Liver (tissue), 9 donors: ENCODE data around the gene ADAMTS4. TPM values are rescaled to one million over a fixed set of nuclear protein-coding genes. Genes with fewer than 3 reads are reported as not detected.

Experiments used
- DNase-seq: peaks from one replicate; pipeline ENCODE4 v3.0.0-alpha.2; 2017; ENCODE audit warnings: low spot score
- H3K27ac ChIP-seq, 2 donors: one replicate each; pipeline ENCODE4 v1.7.0; 2013; ENCODE audit warnings: inconsistent platforms in 2 of 2, low read length in 2 of 2, control low read depth in 1 of 2, low read depth in 1 of 2, mild to moderate bottlenecking in 1 of 2
- H3K27me3 ChIP-seq, 4 donors: one replicate each; pipeline versions ENCODE4 v1.6.1 to v1.7.0; 2013; ENCODE audit warnings: low read length in 3 of 4, inconsistent platforms in 1 of 4, mild to moderate bottlenecking in 1 of 4, moderate library complexity in 1 of 4; ENCODE audit not compliant: control insufficient read depth in 4 of 4, insufficient read depth in 4 of 4
- H3K36me3 ChIP-seq, 4 donors: one replicate each; pipeline versions ENCODE4 v1.6.1 to v1.7.0; 2013; ENCODE audit warnings: low read length in 3 of 4, mild to moderate bottlenecking in 3 of 4, low read depth in 1 of 4, moderate library complexity in 1 of 4; ENCODE audit not compliant: control insufficient read depth in 4 of 4, insufficient read depth in 3 of 4
- H3K4me1 ChIP-seq, 4 donors: one replicate each; pipeline versions ENCODE4 v1.6.1 to v1.7.0; 2013; ENCODE audit warnings: low read length in 3 of 4, mild to moderate bottlenecking in 3 of 4, moderate library complexity in 1 of 4; ENCODE audit not compliant: control insufficient read depth in 4 of 4, insufficient read depth in 4 of 4
- H3K4me3 ChIP-seq, 3 donors: one replicate each; pipeline versions ENCODE4 v1.6.1 to v1.7.0; 2013; ENCODE audit warnings: low read length in 3 of 3, control low read depth in 1 of 3, low read depth in 1 of 3, mild to moderate bottlenecking in 1 of 3
- H3K9ac ChIP-seq, 2 donors: one replicate each; pipeline ENCODE4 v1.7.0; 2013; ENCODE audit warnings: low read length in 2 of 2, mild to moderate bottlenecking in 2 of 2, moderate library complexity in 2 of 2, control low read depth in 1 of 2, low read depth in 1 of 2
- H3K9me3 ChIP-seq, 4 donors: one replicate each; pipeline versions ENCODE4 v1.6.1 to v1.7.0; 2013; ENCODE audit warnings: low read length in 3 of 4; ENCODE audit not compliant: control insufficient read depth in 4 of 4
- EGR1 ChIP-seq, 2 donors: IDR thresholded peaks; 2 replicates each; pipeline ENCODE4 v1.6.1; 2016 to 2018; ENCODE audit warnings: antibody characterized with exemption in 2 of 2, low read depth in 2 of 2
- FOXA1 ChIP-seq: IDR thresholded peaks from 2 replicates; pipeline ENCODE4 v1.6.1; 2016; ENCODE audit warnings: antibody characterized with exemption
- FOXA2 ChIP-seq: IDR thresholded peaks from 2 replicates; pipeline ENCODE4 v1.6.1; 2016; ENCODE audit warnings: antibody characterized with exemption
- GABPA ChIP-seq, 2 donors: IDR thresholded peaks in 1 of 2; conservative IDR thresholded peaks in 1 of 2; 2 replicates each; pipeline ENCODE4 v1.6.1; 2016; ENCODE audit warnings: antibody characterized with exemption in 2 of 2, mild to moderate bottlenecking in 1 of 2, moderate library complexity in 1 of 2
- HNF4A ChIP-seq, 2 donors: conservative IDR thresholded peaks; 2 replicates each; pipeline ENCODE4 v1.6.1; 2016; ENCODE audit warnings: antibody characterized with exemption in 2 of 2, mild to moderate bottlenecking in 2 of 2
- HNF4G ChIP-seq: IDR thresholded peaks from 2 replicates; pipeline ENCODE4 v1.6.1; 2016; ENCODE audit warnings: antibody characterized with exemption
- JUND ChIP-seq, 2 donors: IDR thresholded peaks; 2 replicates each; pipeline ENCODE4 v1.6.1; 2016; ENCODE audit warnings: antibody characterized with exemption in 2 of 2
- NR2F2 ChIP-seq: IDR thresholded peaks from 2 replicates; pipeline ENCODE4 v1.6.1; 2016; ENCODE audit warnings: antibody characterized with exemption
- RAD21 ChIP-seq, 2 donors: IDR thresholded peaks; 2 replicates each; pipeline ENCODE4 v1.6.1; 2016; ENCODE audit warnings: antibody characterized with exemption in 2 of 2, mild to moderate bottlenecking in 2 of 2
- RXRA ChIP-seq, 2 donors: IDR thresholded peaks; 2 replicates each; pipeline ENCODE4 v1.6.1; 2017 to 2018; ENCODE audit warnings: antibody characterized with exemption in 2 of 2, mild to moderate bottlenecking in 1 of 2
- SP1 ChIP-seq: IDR thresholded peaks from 2 replicates; pipeline ENCODE4 v1.6.1; 2018; ENCODE audit warnings: antibody characterized with exemption, mild to moderate bottlenecking
- TAF1 ChIP-seq: conservative IDR thresholded peaks from 2 replicates; pipeline ENCODE4 v1.6.1; 2016; ENCODE audit warnings: antibody characterized with exemption, mild to moderate bottlenecking
- YY1 ChIP-seq: IDR thresholded peaks from 2 replicates; pipeline ENCODE4 v1.6.1; 2016; ENCODE audit warnings: antibody characterized with exemption, mild to moderate bottlenecking
- WGBS: extraction: QIAGEN DNeasy Blood & Tissue Kit; methylation state at CpG from one replicate; pipeline ENCODE4 v1.1.7; 2013; 5-methylcytosine and 5-hydroxymethylcytosine counted together
- polyA plus RNA-seq, 2 donors: library from polyadenylated mRNA; stranded (reverse) in 1 of 2; unstranded in 1 of 2; fragments of 200-250 nt in 1 of 2; fragments of >200 nt in 1 of 2; fragmentation: Nextera tagmentation in 1 of 2; extraction: Ambion mirVana in 1 of 2; gene quantifications; one replicate each; pipeline versions ENCODE4 v1.2.1 to v1.2.3, GENCODE V29; 2013 to 2015
- total RNA-seq, 2 donors: library from RNA; depleted of rRNA; stranded (reverse); fragments of >200 nt; gene quantifications; one replicate each; pipeline ENCODE4 v1.2.3, GENCODE V29; 2014
- TF ChIP-seq, protein P1 (sequence below): fragments of 150-350 bp; IDR thresholded peaks from 2 replicates; pipeline ENCODE4 v1.5.1; 2017; ENCODE audit warnings: improper control_type of control experiment, low read depth, low read length; ENCODE audit not compliant: missing input control
- TF ChIP-seq, protein P2 (sequence below): IDR thresholded peaks from 2 replicates; pipeline ENCODE4 v1.6.1; 2016; ENCODE audit warnings: antibody characterized with exemption
- TF ChIP-seq, protein P3 (sequence below): IDR thresholded peaks from 2 replicates; pipeline ENCODE4 v1.6.1; 2016; ENCODE audit warnings: antibody characterized with exemption
- TF ChIP-seq, protein P4 (sequence below): IDR thresholded peaks from 2 replicates; pipeline ENCODE4 v1.6.1; 2016; ENCODE audit warnings: antibody characterized with exemption, mild to moderate bottlenecking
- TF ChIP-seq, protein P5 (sequence below): IDR thresholded peaks from 2 replicates; pipeline ENCODE4 v1.6.1; 2016; ENCODE audit warnings: antibody characterized with exemption
- donor health status: healthy.
- donor health status: healthy.
- donor health status: healthy.
- donor health status: healthy.
- donor health status: healthy.

ADAMTS4 gene
- total and polyA plus RNA-seq, 4 donors: 0.21 to 2.2 (median 0.38) TPM

DNA sequence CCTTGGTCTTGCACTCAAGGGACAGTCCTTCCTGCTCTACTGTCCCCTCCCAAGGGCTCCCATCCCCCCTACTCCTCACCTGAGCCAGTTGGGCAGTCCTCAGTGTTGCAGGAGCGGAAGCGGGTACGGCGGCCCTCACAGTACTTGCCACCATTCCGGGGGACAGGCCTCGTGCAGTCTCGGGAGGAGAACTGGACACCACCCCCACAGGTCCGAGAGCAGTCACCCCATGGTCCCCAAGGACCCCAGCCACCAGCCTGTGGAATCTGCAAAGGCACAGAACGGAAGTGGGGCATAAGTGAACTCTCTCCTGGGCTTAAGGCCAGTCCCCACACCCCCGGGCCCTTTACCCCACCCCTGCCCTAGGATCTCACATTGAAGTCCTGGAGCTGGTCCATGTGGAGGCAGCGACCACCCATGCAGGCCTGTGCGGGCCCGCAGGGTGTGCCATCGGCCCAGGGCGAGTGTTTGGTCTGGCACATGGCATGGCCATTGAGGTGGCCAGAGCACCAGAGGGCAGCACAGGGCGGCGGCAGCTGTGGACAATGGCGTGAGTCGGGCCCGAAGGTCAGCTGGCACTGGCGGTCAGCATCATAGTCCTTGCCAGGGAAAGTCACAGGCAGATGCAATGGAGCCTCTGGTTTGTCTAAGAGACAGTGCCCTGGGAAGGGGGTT is 5.2 kb downstream of the ADAMTS4 start (continued):
- TF ChIP-seq, protein P1, sequence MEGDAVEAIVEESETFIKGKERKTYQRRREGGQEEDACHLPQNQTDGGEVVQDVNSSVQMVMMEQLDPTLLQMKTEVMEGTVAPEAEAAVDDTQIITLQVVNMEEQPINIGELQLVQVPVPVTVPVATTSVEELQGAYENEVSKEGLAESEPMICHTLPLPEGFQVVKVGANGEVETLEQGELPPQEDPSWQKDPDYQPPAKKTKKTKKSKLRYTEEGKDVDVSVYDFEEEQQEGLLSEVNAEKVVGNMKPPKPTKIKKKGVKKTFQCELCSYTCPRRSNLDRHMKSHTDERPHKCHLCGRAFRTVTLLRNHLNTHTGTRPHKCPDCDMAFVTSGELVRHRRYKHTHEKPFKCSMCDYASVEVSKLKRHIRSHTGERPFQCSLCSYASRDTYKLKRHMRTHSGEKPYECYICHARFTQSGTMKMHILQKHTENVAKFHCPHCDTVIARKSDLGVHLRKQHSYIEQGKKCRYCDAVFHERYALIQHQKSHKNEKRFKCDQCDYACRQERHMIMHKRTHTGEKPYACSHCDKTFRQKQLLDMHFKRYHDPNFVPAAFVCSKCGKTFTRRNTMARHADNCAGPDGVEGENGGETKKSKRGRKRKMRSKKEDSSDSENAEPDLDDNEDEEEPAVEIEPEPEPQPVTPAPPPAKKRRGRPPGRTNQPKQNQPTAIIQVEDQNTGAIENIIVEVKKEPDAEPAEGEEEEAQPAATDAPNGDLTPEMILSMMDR: peak; percentile 37
- TF ChIP-seq YY1: peak; percentile 97
- TF ChIP-seq GABPA (IDR thresholded peaks at IDR 0.05 in 1 of 2, conservative IDR thresholded peaks at IDR 0.05 in 1 of 2): no peak
- peak; percentile 78 to 85 for TF ChIP-seq HNF4A (conservative IDR thresholded peaks at IDR 0.05)

DNA sequence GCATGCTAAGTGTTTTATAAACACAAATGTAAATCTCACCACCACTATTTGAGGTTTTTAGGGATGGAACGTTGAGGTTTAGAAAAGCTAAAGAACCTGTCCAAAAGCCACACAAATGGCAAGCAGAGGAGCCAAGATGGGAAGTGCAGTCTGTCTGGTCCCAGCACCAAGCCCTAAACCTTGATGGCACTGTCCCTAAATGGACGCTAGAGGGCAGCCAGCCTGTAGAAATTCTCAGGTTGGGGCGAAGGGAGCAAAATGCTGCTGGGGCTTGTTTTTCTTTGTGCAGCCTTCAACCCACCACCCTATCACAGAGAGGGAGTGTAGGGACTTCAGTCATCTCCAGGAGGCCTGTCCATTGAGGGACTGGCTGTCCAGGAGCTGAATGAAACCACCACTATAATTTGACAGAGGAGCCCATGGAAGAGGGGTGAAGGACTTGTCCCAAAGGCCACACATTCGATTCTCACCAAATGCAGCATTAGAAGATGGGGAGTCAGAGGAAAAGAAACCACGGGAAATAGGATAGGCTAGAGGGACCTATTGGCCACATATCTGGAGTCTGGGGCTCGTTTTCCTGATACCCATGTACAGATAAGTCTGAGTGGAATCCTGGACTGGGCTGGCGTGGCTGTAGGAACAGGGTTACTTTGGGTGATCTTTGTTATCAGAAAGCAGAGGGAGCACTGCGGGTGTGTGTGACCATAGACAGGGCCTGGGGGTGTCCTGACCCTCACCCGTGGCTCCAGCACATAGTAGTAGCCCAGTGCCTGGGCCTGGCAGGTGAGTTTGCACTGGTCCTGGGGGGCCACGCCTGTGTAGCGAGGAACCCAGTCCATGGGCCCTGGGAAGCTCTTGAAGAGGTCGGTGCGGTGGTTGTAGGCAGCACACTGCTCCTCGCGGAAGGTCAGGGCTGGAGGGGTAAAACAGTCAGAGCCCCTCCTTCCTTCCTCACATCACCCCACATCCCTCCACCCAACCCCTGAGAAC is 6.1 kb downstream of the ADAMTS4 start:
- no peak overlapping the region for H3K4me3 ChIP-seq
- H3K4me1 ChIP-seq: peaks cover 9 to 30% (median 18%) of the 10 kb centered on the region in 4 donors
- 45% methylated on average over 15 of the region's 15 CpGs for WGBS
- peak; percentile 70 for DNase-seq
- H3K9ac ChIP-seq: peak overlapping the region in 1 of 2 donors; percentile 28
- TF ChIP-seq JUND (IDR thresholded peaks at IDR 0.05) (no peak), RXRA (IDR thresholded peaks at IDR 0.05) (peak in 1 of 2 donors; percentile 35), SP1 (no peak), EGR1 (IDR thresholded peaks at IDR 0.05; ENCODE audit: low read depth in 2 of 2) (no peak), YY1 (no peak), FOXA2 (no peak), NR2F2 (no peak), GABPA (IDR thresholded peaks at IDR 0.05 in 1 of 2, conservative IDR thresholded peaks at IDR 0.05 in 1 of 2) (no peak), TAF1 (no peak), HNF4G (no peak), HNF4A (conservative IDR thresholded peaks at IDR 0.05) (peak in 1 of 2 donors; percentile 6), FOXA1 (no peak), RAD21 (IDR thresholded peaks at IDR 0.05) (peak; percentile 91 to 95)
- TF ChIP-seq, protein P1: peak; percentile 91
- TF ChIP-seq, protein P2, sequence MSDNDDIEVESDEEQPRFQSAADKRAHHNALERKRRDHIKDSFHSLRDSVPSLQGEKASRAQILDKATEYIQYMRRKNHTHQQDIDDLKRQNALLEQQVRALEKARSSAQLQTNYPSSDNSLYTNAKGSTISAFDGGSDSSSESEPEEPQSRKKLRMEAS: no peak
- TF ChIP-seq, protein P3, sequence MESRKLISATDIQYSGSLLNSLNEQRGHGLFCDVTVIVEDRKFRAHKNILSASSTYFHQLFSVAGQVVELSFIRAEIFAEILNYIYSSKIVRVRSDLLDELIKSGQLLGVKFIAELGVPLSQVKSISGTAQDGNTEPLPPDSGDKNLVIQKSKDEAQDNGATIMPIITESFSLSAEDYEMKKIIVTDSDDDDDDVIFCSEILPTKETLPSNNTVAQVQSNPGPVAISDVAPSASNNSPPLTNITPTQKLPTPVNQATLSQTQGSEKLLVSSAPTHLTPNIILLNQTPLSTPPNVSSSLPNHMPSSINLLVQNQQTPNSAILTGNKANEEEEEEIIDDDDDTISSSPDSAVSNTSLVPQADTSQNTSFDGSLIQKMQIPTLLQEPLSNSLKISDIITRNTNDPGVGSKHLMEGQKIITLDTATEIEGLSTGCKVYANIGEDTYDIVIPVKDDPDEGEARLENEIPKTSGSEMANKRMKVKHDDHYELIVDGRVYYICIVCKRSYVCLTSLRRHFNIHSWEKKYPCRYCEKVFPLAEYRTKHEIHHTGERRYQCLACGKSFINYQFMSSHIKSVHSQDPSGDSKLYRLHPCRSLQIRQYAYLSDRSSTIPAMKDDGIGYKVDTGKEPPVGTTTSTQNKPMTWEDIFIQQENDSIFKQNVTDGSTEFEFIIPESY: no peak
- TF ChIP-seq, protein P4, sequence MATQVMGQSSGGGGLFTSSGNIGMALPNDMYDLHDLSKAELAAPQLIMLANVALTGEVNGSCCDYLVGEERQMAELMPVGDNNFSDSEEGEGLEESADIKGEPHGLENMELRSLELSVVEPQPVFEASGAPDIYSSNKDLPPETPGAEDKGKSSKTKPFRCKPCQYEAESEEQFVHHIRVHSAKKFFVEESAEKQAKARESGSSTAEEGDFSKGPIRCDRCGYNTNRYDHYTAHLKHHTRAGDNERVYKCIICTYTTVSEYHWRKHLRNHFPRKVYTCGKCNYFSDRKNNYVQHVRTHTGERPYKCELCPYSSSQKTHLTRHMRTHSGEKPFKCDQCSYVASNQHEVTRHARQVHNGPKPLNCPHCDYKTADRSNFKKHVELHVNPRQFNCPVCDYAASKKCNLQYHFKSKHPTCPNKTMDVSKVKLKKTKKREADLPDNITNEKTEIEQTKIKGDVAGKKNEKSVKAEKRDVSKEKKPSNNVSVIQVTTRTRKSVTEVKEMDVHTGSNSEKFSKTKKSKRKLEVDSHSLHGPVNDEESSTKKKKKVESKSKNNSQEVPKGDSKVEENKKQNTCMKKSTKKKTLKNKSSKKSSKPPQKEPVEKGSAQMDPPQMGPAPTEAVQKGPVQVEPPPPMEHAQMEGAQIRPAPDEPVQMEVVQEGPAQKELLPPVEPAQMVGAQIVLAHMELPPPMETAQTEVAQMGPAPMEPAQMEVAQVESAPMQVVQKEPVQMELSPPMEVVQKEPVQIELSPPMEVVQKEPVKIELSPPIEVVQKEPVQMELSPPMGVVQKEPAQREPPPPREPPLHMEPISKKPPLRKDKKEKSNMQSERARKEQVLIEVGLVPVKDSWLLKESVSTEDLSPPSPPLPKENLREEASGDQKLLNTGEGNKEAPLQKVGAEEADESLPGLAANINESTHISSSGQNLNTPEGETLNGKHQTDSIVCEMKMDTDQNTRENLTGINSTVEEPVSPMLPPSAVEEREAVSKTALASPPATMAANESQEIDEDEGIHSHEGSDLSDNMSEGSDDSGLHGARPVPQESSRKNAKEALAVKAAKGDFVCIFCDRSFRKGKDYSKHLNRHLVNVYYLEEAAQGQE: no peak
- TF ChIP-seq, protein P5, sequence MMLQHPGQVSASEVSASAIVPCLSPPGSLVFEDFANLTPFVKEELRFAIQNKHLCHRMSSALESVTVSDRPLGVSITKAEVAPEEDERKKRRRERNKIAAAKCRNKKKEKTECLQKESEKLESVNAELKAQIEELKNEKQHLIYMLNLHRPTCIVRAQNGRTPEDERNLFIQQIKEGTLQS: no peak
- peaks cover 0 to 5% (median under 1%) of the 10 kb centered on the region in 4 donors for H3K36me3 ChIP-seq
- no peaks in the 10 kb centered on the region for H3K27me3 ChIP-seq
- H3K27ac ChIP-seq: peak overlapping the region in 1 of 2 donors; percentile 24
- no peaks in the 10 kb centered on the region for H3K9me3 ChIP-seq
